ENCODE data around the gene YBEY. TPM values are rescaled to one million over a fixed set of nuclear protein-coding genes. Genes with fewer than 3 reads are reported as not detected.
A peak's percentile ranks its signal among the peaks of the same experiment; 100 is the strongest.

The YBEY gene
- total and polyA plus RNA-seq, 10 donors: 7.8 to 32.0 (median 14.2) TPM

GRCh38 chr21:46264690-46265144, 21.4 kb upstream of the YBEY start:
- 80 to 95% (median 91%) methylated on average over 4 to 13 of the region's 13 CpGs for WGBS, 5 donors
- TF ChIP-seq CTCF (IDR thresholded peaks at IDR 0.05 in 8 of 11, conservative IDR thresholded peaks at IDR 0.05 in 3 of 11) (no peak), POLR2AphosphoS5 (IDR thresholded peaks at IDR 0.05) (peak in 2 of 3 donors; percentile 12 to 52), POLR2A (IDR thresholded peaks at IDR 0.05) (no peak)
- DNase-seq: no peak
- intact Hi-C loops (cut with DNase I; ENCODE audit: low total_unique reads): no loop called here
- no peak overlapping the region for H3K27ac ChIP-seq
- peaks cover 0 to 100% (median 95%) of the 10 kb centered on the region in 6 donors for H3K36me3 ChIP-seq
- no peaks in the 10 kb centered on the region for H3K4me1 ChIP-seq
- H3K9me3 ChIP-seq: no peaks in the 10 kb centered on the region
- H3K27me3 ChIP-seq (replicated peaks in 1 of 7): no peaks in the 10 kb centered on the region
- no peak overlapping the region for H3K4me3 ChIP-seq

- peaks cover 0 to 100% (median 95%) of the 10 kb centered on the region in 6 donors for H3K36me3 ChIP-seq
- H3K27me3 ChIP-seq (replicated peaks in 1 of 7): no peaks in the 10 kb centered on the region
- peak in 1 of 3 donors; percentile 16 for TF ChIP-seq POLR2AphosphoS5 (IDR thresholded peaks at IDR 0.05)
- no peak for TF ChIP-seq POLR2A (IDR thresholded peaks at IDR 0.05)
- H3K27ac ChIP-seq: no peak overlapping the region
- intact Hi-C loops (cut with DNase I; ENCODE audit: low total_unique reads): no loop called here
- no peaks in the 10 kb centered on the region for H3K4me1 ChIP-seq
- DNase-seq: no peak
- WGBS, 5 donors: 88 to 91% (median 90%) methylated on average over 17 to 26 of the region's 26 CpGs
- H3K4me3 ChIP-seq: no peak overlapping the region
- no peaks in the 10 kb centered on the region for H3K9me3 ChIP-seq
Measured at GRCh38 chr21:46265736-46266525, 20.2 kb upstream of the YBEY start.

GRCh38 chr21:46266946-46267345, 19.2 kb upstream of the YBEY start:
- no peak for TF ChIP-seq POLR2A (IDR thresholded peaks at IDR 0.05)
- TF ChIP-seq CTCF (IDR thresholded peaks at IDR 0.05 in 8 of 11, conservative IDR thresholded peaks at IDR 0.05 in 3 of 11): no peak
- peak in 1 of 3 donors; percentile 42 for TF ChIP-seq POLR2AphosphoS5 (IDR thresholded peaks at IDR 0.05)
- intact Hi-C loops (cut with DNase I; ENCODE audit: low total_unique reads): no loop called here
- no peaks in the 10 kb centered on the region for H3K27me3 ChIP-seq (replicated peaks in 1 of 7)
- DNase-seq: no peak
- H3K36me3 ChIP-seq: peaks cover 0 to 100% (median 94%) of the 10 kb centered on the region in 6 donors
- no peaks in the 10 kb centered on the region for H3K9me3 ChIP-seq
- 91 to 98% (median 92%) methylated on average over 17 to 19 of the region's 19 CpGs for WGBS, 5 donors
- no peak overlapping the region for H3K27ac ChIP-seq
- H3K4me3 ChIP-seq: no peak overlapping the region
- no peaks in the 10 kb centered on the region for H3K4me1 ChIP-seq

- no peaks in the 10 kb centered on the region for H3K4me1 ChIP-seq
- H3K36me3 ChIP-seq: peaks cover 8 to 100% (median 98%) of the 10 kb centered on the region in 6 donors
- no peaks in the 10 kb centered on the region for H3K27me3 ChIP-seq (replicated peaks in 1 of 7)
- intact Hi-C loops (cut with DNase I; ENCODE audit: low total_unique reads): no loop called here
- DNase-seq: no peak
- TF ChIP-seq POLR2AphosphoS5 (IDR thresholded peaks at IDR 0.05) (peak in 1 of 3 donors; percentile 59), POLR2A (IDR thresholded peaks at IDR 0.05) (no peak)
- WGBS, 5 donors: 91 to 98% (median 96%) methylated on average over 13 of the region's 13 CpGs
- H3K27ac ChIP-seq: no peak overlapping the region
- no peak overlapping the region for H3K4me3 ChIP-seq
- H3K9me3 ChIP-seq: no peaks in the 10 kb centered on the region
Measured at GRCh38 chr21:46268371-46268770, 17.8 kb upstream of the YBEY start.

GRCh38 chr21:46269466-46269865, 16.7 kb upstream of the YBEY start:
- Histone ChIP-seq H3K4me3 (no peak overlapping the region), H3K27ac (no peak overlapping the region), H3K4me1 (no peaks in the 10 kb centered on the region), H3K36me3 (peaks cover 8 to 100% (median 98%) of the 10 kb centered on the region in 6 donors), H3K27me3 (replicated peaks in 1 of 7) (no peaks in the 10 kb centered on the region), H3K9me3 (no peaks in the 10 kb centered on the region)
- no peak for DNase-seq
- peak in 2 of 3 donors; percentile 13 to 42 for TF ChIP-seq POLR2AphosphoS5 (IDR thresholded peaks at IDR 0.05)
- TF ChIP-seq CTCF (IDR thresholded peaks at IDR 0.05 in 8 of 11, conservative IDR thresholded peaks at IDR 0.05 in 3 of 11): no peak
- WGBS, 5 donors: 92 to 98% (median 96%) methylated on average over 8 to 10 of the region's 10 CpGs
- intact Hi-C loops (cut with DNase I; ENCODE audit: low total_unique reads): no loop called here
